ENCODE measurements around the gene FBN3. TPM values are rescaled to one million over a fixed set of nuclear protein-coding genes. Genes with fewer than 3 reads are reported as not detected.

The FBN3 gene
- total RNA-seq, 1 experiment from 2014 or later, result 0.10 TPM

DNA sequence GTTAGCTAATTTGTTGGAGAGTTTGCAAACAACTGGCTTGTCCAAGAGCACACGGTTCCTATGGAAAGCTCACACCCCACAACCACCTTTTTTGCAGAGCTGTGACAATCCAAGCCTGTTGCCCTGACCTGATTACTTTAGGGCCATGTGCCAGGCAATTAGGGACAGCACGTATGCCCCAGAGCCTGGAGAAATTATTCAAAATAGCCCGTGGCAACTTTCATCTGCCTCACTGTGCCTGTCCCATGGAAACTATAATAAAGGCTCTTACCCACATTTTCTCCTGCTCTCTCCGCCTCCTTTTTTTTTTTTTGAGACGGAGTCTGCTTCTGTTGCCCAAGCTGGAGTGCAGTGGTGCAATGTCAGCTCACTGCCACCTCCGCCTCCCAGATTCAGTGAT is 18.6 kb upstream of the FBN3 start:
- BruUV-seq (replicated peaks), result no TSS peak
- Histone ChIP-seq H3K4me1 (ENCODE audit: control insufficient read depth, insufficient read depth, low read length) (no peaks in the 10 kb centered on the region), H3K4me3 (ENCODE audit: low read depth in 2 of 2, low read length in 2 of 2) (no peak overlapping the region), H3K27ac (ENCODE audit: low read length) (no peak overlapping the region), H3K9me3 (ENCODE audit: control insufficient read depth, insufficient read depth, low read depth, low read length) (no peaks in the 10 kb centered on the region), H3K36me3 (ENCODE audit: control insufficient read depth, insufficient read depth, low read length) (no peaks in the 10 kb centered on the region), H3K27me3 (ENCODE audit: control insufficient read depth, insufficient read depth, low read length) (no peaks in the 10 kb centered on the region)
- CTCF ChIA-PET, result no interaction called here
- TF ChIP-seq TCF7L2 (IDR thresholded peaks at IDR 0.05; ENCODE audit: low read depth, low read length) (no peak), SIN3A (IDR thresholded peaks at IDR 0.05; ENCODE audit: borderline replicate concordance, insufficient read depth, low read depth, low read length) (no peak), POLR2AphosphoS5 (IDR thresholded peaks at IDR 0.05; ENCODE audit: low read depth, low read length) (no peak)
- TF ChIP-seq, protein P1, sequence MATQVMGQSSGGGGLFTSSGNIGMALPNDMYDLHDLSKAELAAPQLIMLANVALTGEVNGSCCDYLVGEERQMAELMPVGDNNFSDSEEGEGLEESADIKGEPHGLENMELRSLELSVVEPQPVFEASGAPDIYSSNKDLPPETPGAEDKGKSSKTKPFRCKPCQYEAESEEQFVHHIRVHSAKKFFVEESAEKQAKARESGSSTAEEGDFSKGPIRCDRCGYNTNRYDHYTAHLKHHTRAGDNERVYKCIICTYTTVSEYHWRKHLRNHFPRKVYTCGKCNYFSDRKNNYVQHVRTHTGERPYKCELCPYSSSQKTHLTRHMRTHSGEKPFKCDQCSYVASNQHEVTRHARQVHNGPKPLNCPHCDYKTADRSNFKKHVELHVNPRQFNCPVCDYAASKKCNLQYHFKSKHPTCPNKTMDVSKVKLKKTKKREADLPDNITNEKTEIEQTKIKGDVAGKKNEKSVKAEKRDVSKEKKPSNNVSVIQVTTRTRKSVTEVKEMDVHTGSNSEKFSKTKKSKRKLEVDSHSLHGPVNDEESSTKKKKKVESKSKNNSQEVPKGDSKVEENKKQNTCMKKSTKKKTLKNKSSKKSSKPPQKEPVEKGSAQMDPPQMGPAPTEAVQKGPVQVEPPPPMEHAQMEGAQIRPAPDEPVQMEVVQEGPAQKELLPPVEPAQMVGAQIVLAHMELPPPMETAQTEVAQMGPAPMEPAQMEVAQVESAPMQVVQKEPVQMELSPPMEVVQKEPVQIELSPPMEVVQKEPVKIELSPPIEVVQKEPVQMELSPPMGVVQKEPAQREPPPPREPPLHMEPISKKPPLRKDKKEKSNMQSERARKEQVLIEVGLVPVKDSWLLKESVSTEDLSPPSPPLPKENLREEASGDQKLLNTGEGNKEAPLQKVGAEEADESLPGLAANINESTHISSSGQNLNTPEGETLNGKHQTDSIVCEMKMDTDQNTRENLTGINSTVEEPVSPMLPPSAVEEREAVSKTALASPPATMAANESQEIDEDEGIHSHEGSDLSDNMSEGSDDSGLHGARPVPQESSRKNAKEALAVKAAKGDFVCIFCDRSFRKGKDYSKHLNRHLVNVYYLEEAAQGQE (IDR thresholded peaks at IDR 0.05; ENCODE audit: insufficient read depth in 1 of 2, low read depth in 2 of 2, low read length in 1 of 2), result no peak
- TF ChIP-seq, protein P2, sequence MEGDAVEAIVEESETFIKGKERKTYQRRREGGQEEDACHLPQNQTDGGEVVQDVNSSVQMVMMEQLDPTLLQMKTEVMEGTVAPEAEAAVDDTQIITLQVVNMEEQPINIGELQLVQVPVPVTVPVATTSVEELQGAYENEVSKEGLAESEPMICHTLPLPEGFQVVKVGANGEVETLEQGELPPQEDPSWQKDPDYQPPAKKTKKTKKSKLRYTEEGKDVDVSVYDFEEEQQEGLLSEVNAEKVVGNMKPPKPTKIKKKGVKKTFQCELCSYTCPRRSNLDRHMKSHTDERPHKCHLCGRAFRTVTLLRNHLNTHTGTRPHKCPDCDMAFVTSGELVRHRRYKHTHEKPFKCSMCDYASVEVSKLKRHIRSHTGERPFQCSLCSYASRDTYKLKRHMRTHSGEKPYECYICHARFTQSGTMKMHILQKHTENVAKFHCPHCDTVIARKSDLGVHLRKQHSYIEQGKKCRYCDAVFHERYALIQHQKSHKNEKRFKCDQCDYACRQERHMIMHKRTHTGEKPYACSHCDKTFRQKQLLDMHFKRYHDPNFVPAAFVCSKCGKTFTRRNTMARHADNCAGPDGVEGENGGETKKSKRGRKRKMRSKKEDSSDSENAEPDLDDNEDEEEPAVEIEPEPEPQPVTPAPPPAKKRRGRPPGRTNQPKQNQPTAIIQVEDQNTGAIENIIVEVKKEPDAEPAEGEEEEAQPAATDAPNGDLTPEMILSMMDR (IDR thresholded peaks at IDR 0.05), result no peak
- ATAC-seq (no peak), DNase-seq (ENCODE audit: low read depth, low spot score) (no peak)
- intact Hi-C loops (cut with micrococcal nuclease; ENCODE audit: unreplicated experiment) (no loop called here), in situ Hi-C loops (cut with HindIII; ENCODE audit: low pct_unique_long_range_greater_than_20kb, low sequenced_read_pairs) (no loop called here)
- POLR2A ChIA-PET, result no interaction called here

DNA sequence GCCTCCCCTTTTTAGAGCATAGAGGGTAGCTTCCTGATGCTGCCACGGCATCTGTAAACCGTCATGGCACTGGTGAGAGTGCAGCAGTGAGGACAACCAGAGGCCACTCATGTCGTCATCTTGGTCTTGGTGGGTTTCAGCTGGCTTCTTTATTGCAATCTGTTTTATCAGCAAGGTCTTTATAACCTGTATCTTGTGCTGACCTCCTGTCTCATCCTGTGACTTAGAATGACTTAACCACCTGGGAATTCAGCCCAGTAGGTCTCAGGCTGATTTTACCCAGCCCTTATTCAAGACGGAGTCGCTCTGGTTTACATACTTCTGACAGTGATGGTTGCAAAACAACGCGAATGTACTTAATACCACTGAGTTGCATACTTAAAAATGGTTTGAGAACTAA is 14.4 kb upstream of the FBN3 start:
- DNase-seq (ENCODE audit: low read depth, low spot score) (no peak), ATAC-seq (no peak)
- no peak overlapping the region for H3K27ac ChIP-seq (ENCODE audit: low read length)
- no peak for TF ChIP-seq SIN3A (IDR thresholded peaks at IDR 0.05; ENCODE audit: borderline replicate concordance, insufficient read depth, low read depth, low read length)
- TF ChIP-seq, protein P1 (IDR thresholded peaks at IDR 0.05; ENCODE audit: insufficient read depth in 1 of 2, low read depth in 2 of 2, low read length in 1 of 2), result no peak
- TF ChIP-seq, protein P2 (IDR thresholded peaks at IDR 0.05), result no peak
- TF ChIP-seq TCF7L2 (IDR thresholded peaks at IDR 0.05; ENCODE audit: low read depth, low read length), result no peak
- no peak for TF ChIP-seq POLR2AphosphoS5 (IDR thresholded peaks at IDR 0.05; ENCODE audit: low read depth, low read length)
- intact Hi-C loops (cut with micrococcal nuclease; ENCODE audit: unreplicated experiment), result no loop called here
- H3K9me3 ChIP-seq (ENCODE audit: control insufficient read depth, insufficient read depth, low read depth, low read length), result no peaks in the 10 kb centered on the region
- no peaks in the 10 kb centered on the region for H3K36me3 ChIP-seq (ENCODE audit: control insufficient read depth, insufficient read depth, low read length)
- no peaks in the 10 kb centered on the region for H3K4me1 ChIP-seq (ENCODE audit: control insufficient read depth, insufficient read depth, low read length)
- CTCF ChIA-PET, result no interaction called here
- no peaks in the 10 kb centered on the region for H3K27me3 ChIP-seq (ENCODE audit: control insufficient read depth, insufficient read depth, low read length)
- no TSS peak for BruUV-seq (replicated peaks)
- no peak overlapping the region for H3K4me3 ChIP-seq (ENCODE audit: low read depth in 2 of 2, low read length in 2 of 2)
- POLR2A ChIA-PET, result no interaction called here
- in situ Hi-C loops (cut with HindIII; ENCODE audit: low pct_unique_long_range_greater_than_20kb, low sequenced_read_pairs), result no loop called here

Data from Panc1 (cell line).